C4-2B (cell line): ENCODE data around the gene RNF112.

Experiments used
- ZFX ChIP-seq: fragments of 450-650 bp; IDR thresholded peaks from 2 replicates; pipeline ENCODE4 v1.6.1; 2017
- TF ChIP-seq, protein P1 (sequence below): fragments of 450-650 bp; conservative IDR thresholded peaks from 2 replicates; pipeline ENCODE4 v1.5.1; 2017; ENCODE audit warnings: mild to moderate bottlenecking

DNA sequence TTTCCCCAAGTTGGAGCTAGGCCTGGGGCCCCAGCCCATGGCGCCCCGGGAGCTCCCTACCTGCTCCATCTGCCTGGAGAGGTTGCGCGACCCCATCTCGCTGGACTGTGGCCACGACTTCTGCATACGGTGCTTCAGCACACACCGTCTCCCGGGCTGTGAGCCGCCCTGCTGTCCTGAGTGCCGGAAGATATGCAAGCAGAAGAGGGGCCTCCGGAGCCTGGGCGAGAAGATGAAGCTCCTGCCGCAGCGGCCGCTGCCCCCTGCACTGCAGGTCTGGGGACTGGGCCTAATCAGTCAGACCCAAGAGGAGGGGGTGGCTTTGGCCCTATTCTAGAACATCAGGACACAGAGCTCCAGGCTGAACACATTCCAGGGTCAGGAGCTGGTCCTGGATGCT lies 1.5 kb downstream of the RNF112 start:
- TF ChIP-seq, protein P1, sequence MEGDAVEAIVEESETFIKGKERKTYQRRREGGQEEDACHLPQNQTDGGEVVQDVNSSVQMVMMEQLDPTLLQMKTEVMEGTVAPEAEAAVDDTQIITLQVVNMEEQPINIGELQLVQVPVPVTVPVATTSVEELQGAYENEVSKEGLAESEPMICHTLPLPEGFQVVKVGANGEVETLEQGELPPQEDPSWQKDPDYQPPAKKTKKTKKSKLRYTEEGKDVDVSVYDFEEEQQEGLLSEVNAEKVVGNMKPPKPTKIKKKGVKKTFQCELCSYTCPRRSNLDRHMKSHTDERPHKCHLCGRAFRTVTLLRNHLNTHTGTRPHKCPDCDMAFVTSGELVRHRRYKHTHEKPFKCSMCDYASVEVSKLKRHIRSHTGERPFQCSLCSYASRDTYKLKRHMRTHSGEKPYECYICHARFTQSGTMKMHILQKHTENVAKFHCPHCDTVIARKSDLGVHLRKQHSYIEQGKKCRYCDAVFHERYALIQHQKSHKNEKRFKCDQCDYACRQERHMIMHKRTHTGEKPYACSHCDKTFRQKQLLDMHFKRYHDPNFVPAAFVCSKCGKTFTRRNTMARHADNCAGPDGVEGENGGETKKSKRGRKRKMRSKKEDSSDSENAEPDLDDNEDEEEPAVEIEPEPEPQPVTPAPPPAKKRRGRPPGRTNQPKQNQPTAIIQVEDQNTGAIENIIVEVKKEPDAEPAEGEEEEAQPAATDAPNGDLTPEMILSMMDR, result no peak
- TF ChIP-seq ZFX, result no peak
